HepG2 (cell line): ENCODE measurements around the gene PIEZO2. TPM values are rescaled to one million over a fixed set of nuclear protein-coding genes. Genes with fewer than 3 reads are reported as not detected.

ENCODE experiments used
- ATAC-seq: fragments of 200-7000 bp; cut with Tn5 transposase; 3 replicates; pipeline ENCODE4 v1.9.1; 2020; ENCODE audit warnings: mild to moderate bottlenecking, moderate library complexity
- BruUV-seq: library from RNA; stranded (reverse); fragments of 400-500 nt; replicated peaks from 2 replicates; lab custom pipeline; 2021; lab: Mats Ljungman, UMichigan
- CTCF ChIA-PET: fragments of 300-600 bp; formaldehyde crosslinking; extraction: SDS; loops from one replicate; lab custom pipeline; 2021; ENCODE audit warnings: low total read pairs, inconsistent platforms, low intra/inter-chr PET ratio; lab: Yijun Ruan, JAX
- POLR2A ChIA-PET: fragments of 350-600 bp; sonication (Branson Sonifier 250); formaldehyde crosslinking; loops from one replicate; lab custom pipeline; 2020; ENCODE audit warnings: antibody characterized with exemption, inconsistent platforms; lab: Yijun Ruan, JAX
- DNase-seq: peaks from one replicate; pipeline ENCODE4 v3.0.0-alpha.2; 2015; ENCODE audit warnings: low spot score
- FAIRE-seq: peaks from 3 replicates; lab custom pipeline; 2011; peaks lifted over from hg19 to GRCh38; lab: Jason Lieb, UNC
- H2AFZ ChIP-seq: one replicate; pipeline ENCODE4 v1.6.1; 2011; ENCODE audit warnings: low read length, inconsistent platforms
- H3K27ac ChIP-seq: fragments of 300-600 bp; 3 replicates; pipeline ENCODE4 v1.8.0; 2011; ENCODE audit warnings: mixed run types, mild to moderate bottlenecking, mixed read lengths, low read length, inconsistent platforms; ENCODE audit not compliant: insufficient read depth; ENCODE audit errors: extremely low read length
- H3K27me3 ChIP-seq, 2 experiments: fragments of 200-600 bp in 1 of 2; 2 replicates in 1 of 2; 3 replicates in 1 of 2; pipeline versions ENCODE4 v1.6.0 to v1.8.0; 2011; ENCODE audit warnings: low read length in 2 of 2, mild to moderate bottlenecking in 2 of 2, moderate library complexity in 2 of 2, inconsistent platforms in 1 of 2; ENCODE audit not compliant: insufficient read depth in 2 of 2, control insufficient read depth in 1 of 2
- H3K36me3 ChIP-seq, 2 experiments: fragments of 200-600 bp in 1 of 2; replicated peaks in 1 of 2; 2 replicates in 1 of 2; 3 replicates in 1 of 2; pipeline versions ENCODE4 v1.5.1 to v1.8.0; 2011; ENCODE audit warnings: low read length in 2 of 2, inconsistent platforms in 1 of 2; ENCODE audit not compliant: insufficient read depth in 2 of 2, control insufficient read depth in 1 of 2
- H3K4me1 ChIP-seq: 2 replicates; pipeline ENCODE4 v1.5.1; 2012; ENCODE audit warnings: low read length, inconsistent platforms; ENCODE audit not compliant: insufficient read depth
- H3K4me2 ChIP-seq: 2 replicates; pipeline ENCODE4 v1.6.0; 2011; ENCODE audit warnings: low read depth, low read length, inconsistent platforms
- H3K4me3 ChIP-seq, 3 experiments: fragments of 200-600 bp in 1 of 3; sonication (generic), shearing (Covaris generic) in 1 of 3; replicated peaks in 1 of 3; 2 replicates each; pipeline ENCODE4 v1.5.1; 2011 to 2016; ENCODE audit warnings: low read length in 3 of 3, inconsistent platforms in 2 of 3, low read depth in 2 of 3, mild to moderate bottlenecking in 2 of 3, control low read depth in 1 of 3, mixed read lengths in 1 of 3; ENCODE audit not compliant: insufficient read depth in 1 of 3
- H3K79me2 ChIP-seq: one replicate; pipeline ENCODE4 v1.6.1; 2011; ENCODE audit warnings: low read length, inconsistent platforms; ENCODE audit not compliant: insufficient read depth
- H3K9ac ChIP-seq: 2 replicates; pipeline ENCODE4 v1.6.0; 2011; ENCODE audit warnings: mild to moderate bottlenecking, low read depth, low read length, inconsistent platforms; ENCODE audit not compliant: insufficient read depth
- H3K9me3 ChIP-seq: 2 replicates; pipeline ENCODE4 v1.5.1; 2012; ENCODE audit warnings: mild to moderate bottlenecking, low read length
- H4K20me1 ChIP-seq: 2 replicates; pipeline ENCODE4 v1.6.0; 2011; ENCODE audit warnings: inconsistent platforms, mild to moderate bottlenecking, low read length, moderate library complexity; ENCODE audit not compliant: insufficient read depth
- ARID2 ChIP-seq: sonication (generic); formaldehyde crosslinking; IDR thresholded peaks from 2 replicates; pipeline ENCODE4 v1.8.1; 2022; ENCODE audit warnings: mild to moderate bottlenecking, missing genetic modification reagents, borderline replicate concordance
- CEBPB ChIP-seq: IDR thresholded peaks from 2 replicates; pipeline ENCODE4 v1.6.1; 2011; ENCODE audit warnings: low read depth, low read length, improper control_type of control experiment, borderline replicate concordance
- ELF3 ChIP-seq: IDR thresholded peaks from 2 replicates; pipeline ENCODE4 v1.6.1; 2016; ENCODE audit warnings: missing genetic modification reagents, missing compliant biosample characterization
- HOXD1 ChIP-seq: sonication (generic); formaldehyde crosslinking; IDR thresholded peaks from 2 replicates; pipeline ENCODE4 v1.5.0; 2020; ENCODE audit warnings: missing genetic modification reagents
- MEIS1 ChIP-seq: sonication (generic); formaldehyde crosslinking; IDR thresholded peaks from 2 replicates; pipeline ENCODE4 v1.9.0; 2021; ENCODE audit warnings: mild to moderate bottlenecking, missing genetic modification reagents, moderate library complexity, borderline replicate concordance
- ONECUT2 ChIP-seq: sonication (generic); formaldehyde crosslinking; IDR thresholded peaks from 2 replicates; pipeline ENCODE4 v1.4.0; 2020; ENCODE audit warnings: missing genetic modification reagents
- SNAI1 ChIP-seq: sonication (generic); formaldehyde crosslinking; IDR thresholded peaks from 2 replicates; pipeline ENCODE4 v1.5.0; 2020; ENCODE audit warnings: mild to moderate bottlenecking, missing genetic modification reagents, borderline replicate concordance
- TCF7L2 ChIP-seq: IDR thresholded peaks from 2 replicates; pipeline ENCODE4 v1.6.1; 2011; ENCODE audit warnings: mild to moderate bottlenecking, low read depth, low read length, moderate library complexity
- ZMYM2 ChIP-seq: sonication (generic); formaldehyde crosslinking; IDR thresholded peaks from 2 replicates; pipeline ENCODE4 v1.8.0; 2022; ENCODE audit warnings: mild to moderate bottlenecking, missing genetic modification reagents
- ZNF343 ChIP-seq: sonication (generic); formaldehyde crosslinking; IDR thresholded peaks from 2 replicates; pipeline ENCODE4 v1.4.0; 2020; ENCODE audit warnings: mild to moderate bottlenecking, missing genetic modification reagents
- ZNF607 ChIP-seq: sonication (generic); formaldehyde crosslinking; IDR thresholded peaks from 2 replicates; pipeline ENCODE4 v1.5.1; 2020; ENCODE audit warnings: missing genetic modification reagents, mild to moderate bottlenecking, borderline replicate concordance
- ZSCAN22 ChIP-seq: sonication (generic); formaldehyde crosslinking; IDR thresholded peaks from 2 replicates; pipeline ENCODE4 v1.4.0; 2020; ENCODE audit warnings: mild to moderate bottlenecking, missing genetic modification reagents
- WGBS: methylation state at CpG from one replicate; pipeline ENCODE4 v1.1.6; 2017; ENCODE audit warnings: low lambda C conversion rate; 5-methylcytosine and 5-hydroxymethylcytosine counted together
- in situ Hi-C: cut with HindIII; loops from 2 replicates; pipeline ENCODE4 v1.10.0; 2017; ENCODE audit warnings: low pct_unique_long_range_greater_than_20kb; ENCODE audit not compliant: extremely low pct_ligation_motif_present
- intact Hi-C: fragments of 100-400 bp; cut with micrococcal nuclease; formaldehyde crosslinking; loops from one replicate; pipeline ENCODE4 v1.10.0; 2022; ENCODE audit not compliant: unreplicated experiment
- polyA plus RNA-seq, 8 experiments: library from polyadenylated mRNA; depleted of rRNA in 3 of 8; stranded (reverse) in 7 of 8; unstranded in 1 of 8; fragments of >200 nt; fragmentation: Illumina TruSeq in 4 of 8; extraction: Trizol in 4 of 8; gene quantifications; 2 replicates each; pipeline versions ENCODE4 v1.2.1 to v1.2.3, GENCODE V29; 2011 to 2016; ENCODE audit warnings: low read depth in 4 of 8, missing spikeins in 1 of 8, mixed read lengths in 1 of 8; ENCODE audit not compliant: insufficient read depth in 1 of 8
- total RNA-seq, 5 experiments: library from RNA; depleted of rRNA; stranded (reverse); fragments of >200 nt; fragmentation: Illumina TruSeq; extraction: Trizol; gene quantifications; 2 replicates each; pipeline ENCODE4 v1.2.3, GENCODE V29; 2016; ENCODE audit warnings: low read depth in 1 of 5
- TF ChIP-seq, protein P1 (sequence below): sonication (generic); formaldehyde crosslinking; IDR thresholded peaks from 2 replicates; pipeline ENCODE4 v1.5.1; 2020; ENCODE audit warnings: missing genetic modification reagents, mild to moderate bottlenecking, borderline replicate concordance
- TF ChIP-seq, protein P2 (sequence below): IDR thresholded peaks from 2 replicates; pipeline ENCODE4 v1.6.1; 2018; ENCODE audit warnings: missing genetic modification reagents
- TF ChIP-seq, protein P3 (sequence below): sonication (generic); formaldehyde crosslinking; IDR thresholded peaks from 2 replicates; pipeline ENCODE4 v1.8.1; 2023; ENCODE audit warnings: mild to moderate bottlenecking, inconsistent platforms, moderate library complexity, missing genetic modification reagents, borderline replicate concordance

PIEZO2 gene
- total and polyA plus RNA-seq, 2 of the 13 experiments (the other 11 are each of a cell fraction or from before 2014, with no cell fraction given), result 15.2 to 27.2 TPM

DNA sequence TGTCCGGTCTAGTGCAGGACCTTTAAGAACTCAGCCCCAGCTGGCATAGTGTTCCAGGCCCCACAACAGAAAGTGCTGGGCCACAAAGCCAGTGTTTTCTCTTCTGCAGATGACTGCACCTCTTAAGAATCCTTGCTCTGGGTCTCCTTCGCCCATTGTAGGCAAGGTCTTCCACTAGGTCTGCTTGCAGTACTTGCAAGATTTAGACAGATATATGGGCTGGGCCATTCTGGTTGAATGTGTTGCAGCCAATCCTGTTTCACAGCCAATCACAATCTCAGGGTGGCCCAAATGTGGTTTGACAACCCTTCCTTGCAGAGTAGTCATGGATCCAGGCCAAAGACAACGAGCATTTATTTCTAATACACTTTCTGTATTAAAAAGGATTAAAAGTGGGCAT, 13.1 kb upstream of the PIEZO2 start:
- ChIA-PET POLR2A (no interaction called here), CTCF (no interaction called here)
- ATAC-seq, result no peak
- 42% methylated on average over 3 of the region's 3 CpGs for WGBS
- intact Hi-C loops, result no loop called here
- no peak overlapping the region for H3K4me3 ChIP-seq
- H3K36me3 ChIP-seq, result no peaks in the 10 kb centered on the region
- H3K9ac ChIP-seq, result no peak overlapping the region
- in situ Hi-C loops, result no loop called here
- H3K27me3 ChIP-seq, result 0 out of 5 replicates have a peak, but pooled peaks cover 0 to 5% of the 10 kb centered on the region in 2 experiments
- no peak for TF ChIP-seq TCF7L2
- no peak for TF ChIP-seq ONECUT2
- no peak for TF ChIP-seq ZSCAN22 (CRISPR knock-in tag)
- no peak for TF ChIP-seq ZNF343 (CRISPR knock-in tag)
- TF ChIP-seq ZMYM2 (CRISPR knock-in tag), result no peak
- no peak for TF ChIP-seq ARID2 (CRISPR knock-in tag)
- TF ChIP-seq MEIS1 (CRISPR knock-in tag), result no peak
- TF ChIP-seq, protein P1, sequence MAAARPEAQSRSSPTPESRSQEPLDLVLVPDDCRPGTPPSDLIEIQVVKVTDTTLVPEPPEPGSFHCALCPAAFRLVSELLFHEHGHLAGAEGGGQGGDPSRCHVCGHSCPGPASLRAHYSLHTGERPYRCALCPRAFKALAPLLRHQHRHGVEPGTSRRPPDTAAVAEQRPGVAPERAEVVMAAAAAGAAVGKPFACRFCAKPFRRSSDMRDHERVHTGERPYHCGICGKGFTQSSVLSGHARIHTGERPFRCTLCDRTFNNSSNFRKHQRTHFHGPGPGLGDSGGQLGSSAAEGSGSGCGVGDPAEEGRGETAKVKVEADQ (CRISPR knock-in tag), result no peak
- TF ChIP-seq, protein P2, sequence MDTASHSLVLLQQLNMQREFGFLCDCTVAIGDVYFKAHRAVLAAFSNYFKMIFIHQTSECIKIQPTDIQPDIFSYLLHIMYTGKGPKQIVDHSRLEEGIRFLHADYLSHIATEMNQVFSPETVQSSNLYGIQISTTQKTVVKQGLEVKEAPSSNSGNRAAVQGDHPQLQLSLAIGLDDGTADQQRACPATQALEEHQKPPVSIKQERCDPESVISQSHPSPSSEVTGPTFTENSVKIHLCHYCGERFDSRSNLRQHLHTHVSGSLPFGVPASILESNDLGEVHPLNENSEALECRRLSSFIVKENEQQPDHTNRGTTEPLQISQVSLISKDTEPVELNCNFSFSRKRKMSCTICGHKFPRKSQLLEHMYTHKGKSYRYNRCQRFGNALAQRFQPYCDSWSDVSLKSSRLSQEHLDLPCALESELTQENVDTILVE, result no peak
- TF ChIP-seq, protein P3, sequence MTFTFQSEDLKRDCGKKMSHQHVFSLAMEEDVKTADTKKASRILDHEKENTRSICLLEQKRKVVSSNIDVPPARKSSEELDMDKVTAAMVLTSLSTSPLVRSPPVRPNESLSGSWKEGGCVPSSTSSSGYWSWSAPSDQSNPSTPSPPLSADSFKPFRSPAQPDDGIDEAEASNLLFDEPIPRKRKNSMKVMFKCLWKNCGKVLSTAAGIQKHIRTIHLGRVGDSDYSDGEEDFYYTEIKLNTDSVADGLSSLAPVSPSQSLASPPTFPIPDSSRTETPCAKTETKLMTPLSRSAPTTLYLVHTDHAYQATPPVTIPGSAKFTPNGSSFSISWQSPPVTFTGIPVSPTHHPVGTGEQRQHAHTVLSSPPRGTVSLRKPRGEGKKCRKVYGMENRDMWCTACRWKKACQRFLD, result no peak
- TF ChIP-seq SNAI1 (CRISPR knock-in tag), result no peak
- no peak for TF ChIP-seq ZNF607 (CRISPR knock-in tag)
- TF ChIP-seq CEBPB, result no peak
- TF ChIP-seq HOXD1 (CRISPR knock-in tag), result no peak
- TF ChIP-seq ELF3 (CRISPR knock-in tag), result no peak
- no peak overlapping the region for H3K4me2 ChIP-seq
- H3K27ac ChIP-seq, result no peak overlapping the region
- DNase-seq, result no peak
- no peak for FAIRE-seq
- H2AFZ ChIP-seq, result no peak overlapping the region
- no TSS peak for BruUV-seq
- no peaks in the 10 kb centered on the region for H3K79me2 ChIP-seq
- H3K4me1 ChIP-seq, result no peaks in the 10 kb centered on the region
- H4K20me1 ChIP-seq, result no peaks in the 10 kb centered on the region
- no peaks in the 10 kb centered on the region for H3K9me3 ChIP-seq
